HCT116 (cell line): ENCODE data around the gene ERBB4. TPM values are rescaled to one million over a fixed set of nuclear protein-coding genes. Genes with fewer than 3 reads are reported as not detected.

Experiments
- ATAC-seq: fragments of 200-7000 bp; cut with Tn5 transposase; 2 replicates; pipeline ENCODE4 v1.9.1; 2020; ENCODE audit warnings: mild to moderate bottlenecking, moderate library complexity
- BruUV-seq: library from RNA; stranded (reverse); fragments of 400-500 nt; replicated peaks from 2 replicates; lab custom pipeline; 2021; lab: Mats Ljungman, UMichigan
- CTCF ChIA-PET: fragments of 300-600 bp; sonication (Branson Sonifier 250); formaldehyde crosslinking; loops from one replicate; lab custom pipeline; 2021; ENCODE audit warnings: antibody characterized with exemption; lab: Charles Lee
- POLR2A ChIA-PET: fragments of 300-600, 350-600 bp; sonication (Branson Sonifier 250); formaldehyde crosslinking; loops from one replicate; lab custom pipeline; 2021; ENCODE audit warnings: antibody characterized with exemption; lab: Charles Lee
- RAD21 ChIA-PET, 2 experiments: fragments of 300-600 bp; sonication (Branson Sonifier 250); formaldehyde crosslinking; loops; one replicate each; lab custom pipeline; 2023; ENCODE audit warnings: low total read pairs in 2 of 2; ENCODE audit not compliant: uncharacterized antibody in 2 of 2, unreplicated experiment in 2 of 2, low non-redundant PET in 1 of 2; lab: Charles Lee
- DNase-seq: peaks from one replicate; pipeline ENCODE4 v3.0.0-alpha.2; 2010; ENCODE audit warnings: low read depth, low spot score
- H2AFZ ChIP-seq: fragments of 200-600 bp; shearing (Covaris generic), sonication (generic); 2 replicates; pipeline ENCODE4 v1.6.1; 2017; ENCODE audit warnings: low read depth, mixed run types, mixed read lengths, antibody characterized with exemption, low read length; ENCODE audit not compliant: poor library complexity, severe bottlenecking
- H3K27ac ChIP-seq: 2 replicates; pipeline ENCODE4 v1.5.1; 2012; ENCODE audit warnings: low read depth, low read length
- H3K27me3 ChIP-seq: fragments of 200-600 bp; sonication (generic); 2 replicates; pipeline ENCODE4 v1.6.1; 2016; ENCODE audit warnings: mixed run types, low read length, mixed read lengths; ENCODE audit not compliant: insufficient read depth
- H3K36me3 ChIP-seq, 2 experiments: fragments of 200-500 bp in 1 of 2; fragments of 200-600 bp in 1 of 2; sonication (Bioruptor generic) in 1 of 2; sonication (generic) in 1 of 2; 2 replicates each; pipeline versions ENCODE4 v1.5.1 to v1.6.1; 2014 to 2016; ENCODE audit warnings: low read length in 2 of 2, inconsistent platforms in 1 of 2, mixed read lengths in 1 of 2, mixed run types in 1 of 2; ENCODE audit not compliant: insufficient read depth in 2 of 2, control insufficient read depth in 1 of 2
- H3K4me1 ChIP-seq, 2 experiments: fragments of 200-600 bp in 1 of 2; sonication (generic) in 1 of 2; 2 replicates each; pipeline versions ENCODE4 v1.5.1 to v1.6.1; 2012 to 2017; ENCODE audit warnings: low read length in 2 of 2, inconsistent platforms in 1 of 2, mild to moderate bottlenecking in 1 of 2, mixed read lengths in 1 of 2, mixed run types in 1 of 2, moderate library complexity in 1 of 2; ENCODE audit not compliant: insufficient read depth in 2 of 2, control insufficient read depth in 1 of 2
- H3K4me2 ChIP-seq: fragments of 200-600 bp; sonication (generic); 2 replicates; pipeline ENCODE4 v1.6.1; 2017; ENCODE audit warnings: mixed run types, low read length, mixed read lengths
- H3K4me3 ChIP-seq, 2 experiments: fragments of 200-600 bp in 1 of 2; sonication (generic) in 1 of 2; replicated peaks in 1 of 2; 2 replicates each; pipeline ENCODE4 v1.5.1; 2011 to 2016; ENCODE audit warnings: low read length in 2 of 2, control low read depth in 1 of 2, low read depth in 1 of 2, mild to moderate bottlenecking in 1 of 2, mixed read lengths in 1 of 2, mixed run types in 1 of 2
- H3K79me2 ChIP-seq: fragments of 200-600 bp; sonication (generic); 2 replicates; pipeline ENCODE4 v1.6.1; 2017; ENCODE audit warnings: mild to moderate bottlenecking, mixed run types, low read length, moderate library complexity, mixed read lengths; ENCODE audit not compliant: insufficient read depth
- H3K9ac ChIP-seq: fragments of 200-600 bp; sonication (generic); 2 replicates; pipeline ENCODE4 v1.6.1; 2016; ENCODE audit warnings: low read length, mixed read lengths
- H3K9me2 ChIP-seq: fragments of 200-600 bp; sonication (generic), shearing (Covaris generic); 2 replicates; pipeline ENCODE4 v1.6.1; 2017; ENCODE audit warnings: mixed run types, mild to moderate bottlenecking, moderate library complexity; ENCODE audit not compliant: insufficient read depth
- H3K9me3 ChIP-seq, 2 experiments: fragments of 200-500 bp in 1 of 2; fragments of 200-600 bp in 1 of 2; sonication (Bioruptor generic) in 1 of 2; sonication (generic) in 1 of 2; 2 replicates each; pipeline ENCODE4 v1.6.1; 2014 to 2017; ENCODE audit warnings: low read length in 2 of 2, mixed read lengths in 2 of 2, inconsistent platforms in 1 of 2, low read depth in 1 of 2, mild to moderate bottlenecking in 1 of 2, mixed run types in 1 of 2, moderate library complexity in 1 of 2; ENCODE audit not compliant: control insufficient read depth in 1 of 2, insufficient read depth in 1 of 2
- H4K20me1 ChIP-seq: fragments of 200-600 bp; sonication (generic), shearing (Covaris generic); 2 replicates; pipeline ENCODE4 v1.6.1; 2017; ENCODE audit warnings: mixed run types, mild to moderate bottlenecking, moderate library complexity; ENCODE audit not compliant: insufficient read depth
- CBX3 ChIP-seq: IDR thresholded peaks from 2 replicates; pipeline ENCODE4 v1.6.1; 2012; ENCODE audit warnings: low read depth
- CEBPB ChIP-seq: IDR thresholded peaks from 2 replicates; pipeline ENCODE4 v1.6.1; 2012; ENCODE audit warnings: low read depth
- EGR1 ChIP-seq: IDR thresholded peaks from 2 replicates; pipeline ENCODE4 v1.6.1; 2012; ENCODE audit warnings: low read depth
- ELF1 ChIP-seq: IDR thresholded peaks from 2 replicates; pipeline ENCODE4 v1.6.1; 2012; ENCODE audit warnings: low read depth, borderline replicate concordance
- EZH2 ChIP-seq: fragments of 200-600 bp; sonication (generic); IDR thresholded peaks from 2 replicates; pipeline ENCODE4 v1.6.1; 2017; ENCODE audit warnings: antibody characterized with exemption, mixed run types
- EZH2phosphoT487 ChIP-seq: fragments of 200-600 bp; IDR thresholded peaks from 2 replicates; pipeline ENCODE4 v1.6.1; 2018; ENCODE audit warnings: antibody characterized with exemption, borderline replicate concordance
- MAX ChIP-seq: IDR thresholded peaks from 2 replicates; pipeline ENCODE4 v1.6.1; 2012
- POLR2AphosphoS5 ChIP-seq: IDR thresholded peaks from 2 replicates; pipeline ENCODE4 v1.6.1; 2011; ENCODE audit warnings: mild to moderate bottlenecking, low read depth, low read length, moderate library complexity
- RAD21 ChIP-seq: IDR thresholded peaks from 2 replicates; pipeline ENCODE4 v1.6.1; 2012; ENCODE audit warnings: low read depth, mild to moderate bottlenecking
- SIN3A ChIP-seq: IDR thresholded peaks from 2 replicates; pipeline ENCODE4 v1.6.1; 2012; ENCODE audit warnings: low read depth
- SP1 ChIP-seq: IDR thresholded peaks from 2 replicates; pipeline ENCODE4 v1.6.1; 2012; ENCODE audit warnings: low read depth
- SRF ChIP-seq: IDR thresholded peaks from 2 replicates; pipeline ENCODE4 v1.6.1; 2012; ENCODE audit warnings: low read depth
- ZFX ChIP-seq: fragments of 450-650 bp; IDR thresholded peaks from 2 replicates; pipeline ENCODE4 v1.6.1; 2017
- ZNF274 ChIP-seq: fragments of 200-500 bp; sonication (Bioruptor generic); IDR thresholded peaks from 2 replicates; pipeline ENCODE4 v1.6.1; 2014; ENCODE audit warnings: mild to moderate bottlenecking, low read depth, low read length, inconsistent platforms
- intact Hi-C: fragments of 100-400 bp; cut with micrococcal nuclease; formaldehyde crosslinking; loops from 2 replicates; pipeline ENCODE4 v1.10.0; 2022
- total RNA-seq: library from RNA; stranded (reverse); gene quantifications from one replicate; pipeline ENCODE4 v1.2.1, GENCODE V29; 2021; ENCODE audit not compliant: unreplicated experiment
- TF ChIP-seq, protein P1 (sequence below), 3 experiments: fragments of 200-600 bp in 1 of 3; sonication (generic) in 1 of 3; IDR thresholded peaks in 2 of 3; conservative IDR thresholded peaks in 1 of 3; 2 replicates each; pipeline ENCODE4 v1.5.1; 2012 to 2017; ENCODE audit warnings: low read depth in 2 of 3, low read length in 2 of 3, antibody characterized with exemption in 1 of 3, borderline replicate concordance in 1 of 3, control low read depth in 1 of 3, mild to moderate bottlenecking in 1 of 3, mixed read lengths in 1 of 3, mixed run types in 1 of 3, moderate library complexity in 1 of 3; ENCODE audit not compliant: insufficient read depth in 1 of 3
- TF ChIP-seq, protein P2 (sequence below): IDR thresholded peaks from 2 replicates; pipeline ENCODE4 v1.6.1; 2012; ENCODE audit warnings: low read depth
- TF ChIP-seq, protein P3 (sequence below): IDR thresholded peaks from 2 replicates; pipeline ENCODE4 v1.6.1; 2011; ENCODE audit warnings: mild to moderate bottlenecking, low read length, moderate library complexity; ENCODE audit not compliant: insufficient replicate concordance; ENCODE audit errors: extremely low read depth
- TF ChIP-seq, protein P4 (sequence below): IDR thresholded peaks from 2 replicates; pipeline ENCODE4 v1.6.1; 2012

ERBB4 gene
- total RNA-seq, 1 experiment from 2014 or later = 0.10 TPM

DNA sequence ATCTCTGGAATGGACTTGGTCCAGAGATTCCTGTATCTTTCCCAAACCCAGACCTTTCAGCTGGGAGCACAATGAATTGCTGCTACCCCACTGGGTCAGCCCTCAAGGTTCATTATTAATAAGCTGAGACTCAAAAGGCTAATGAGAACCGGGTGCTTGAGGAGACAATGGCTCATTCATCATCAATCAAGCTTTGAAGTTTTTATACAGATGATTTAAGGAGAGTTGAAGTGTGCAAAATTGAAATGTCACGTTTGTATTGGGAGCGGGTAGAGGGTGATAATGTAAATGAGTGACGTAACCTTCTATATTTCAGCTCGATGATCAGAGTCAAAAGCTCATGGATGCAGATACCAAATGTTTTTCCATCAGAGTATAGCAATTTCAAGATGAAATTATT is 744.9 kb downstream of the ERBB4 start:
- Histone ChIP-seq H3K9ac (no peak overlapping the region), H3K36me3 (no peaks in the 10 kb centered on the region), H3K9me2 (no peaks in the 10 kb centered on the region), H3K79me2 (no peaks in the 10 kb centered on the region), H3K27ac (no peak overlapping the region), H3K27me3 (no peaks in the 10 kb centered on the region), H3K9me3 (no peaks in the 10 kb centered on the region), H2AFZ (no peak overlapping the region), H3K4me3 (no peak overlapping the region)
- no TSS peak for BruUV-seq
- CTCF ChIA-PET = no interaction called here
- no peak for DNase-seq
- RAD21 ChIA-PET = no interaction called here
- intact Hi-C loops = no loop called here
- no peak for TF ChIP-seq CBX3
- no peak for TF ChIP-seq EZH2
- TF ChIP-seq, protein P1, sequence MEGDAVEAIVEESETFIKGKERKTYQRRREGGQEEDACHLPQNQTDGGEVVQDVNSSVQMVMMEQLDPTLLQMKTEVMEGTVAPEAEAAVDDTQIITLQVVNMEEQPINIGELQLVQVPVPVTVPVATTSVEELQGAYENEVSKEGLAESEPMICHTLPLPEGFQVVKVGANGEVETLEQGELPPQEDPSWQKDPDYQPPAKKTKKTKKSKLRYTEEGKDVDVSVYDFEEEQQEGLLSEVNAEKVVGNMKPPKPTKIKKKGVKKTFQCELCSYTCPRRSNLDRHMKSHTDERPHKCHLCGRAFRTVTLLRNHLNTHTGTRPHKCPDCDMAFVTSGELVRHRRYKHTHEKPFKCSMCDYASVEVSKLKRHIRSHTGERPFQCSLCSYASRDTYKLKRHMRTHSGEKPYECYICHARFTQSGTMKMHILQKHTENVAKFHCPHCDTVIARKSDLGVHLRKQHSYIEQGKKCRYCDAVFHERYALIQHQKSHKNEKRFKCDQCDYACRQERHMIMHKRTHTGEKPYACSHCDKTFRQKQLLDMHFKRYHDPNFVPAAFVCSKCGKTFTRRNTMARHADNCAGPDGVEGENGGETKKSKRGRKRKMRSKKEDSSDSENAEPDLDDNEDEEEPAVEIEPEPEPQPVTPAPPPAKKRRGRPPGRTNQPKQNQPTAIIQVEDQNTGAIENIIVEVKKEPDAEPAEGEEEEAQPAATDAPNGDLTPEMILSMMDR (IDR thresholded peaks at IDR 0.05 in 2 of 3, conservative IDR thresholded peaks at IDR 0.05 in 1 of 3; ENCODE audit: borderline replicate concordance in 1 of 3, insufficient read depth in 1 of 3, low read depth in 2 of 3, low read length in 2 of 3) = no peak
- no peak for TF ChIP-seq SRF
- TF ChIP-seq POLR2AphosphoS5 = no peak
- TF ChIP-seq EGR1 = no peak
- TF ChIP-seq SP1 = no peak
- TF ChIP-seq ELF1 = no peak
- no peak for TF ChIP-seq EZH2phosphoT487
- TF ChIP-seq RAD21 = no peak
- TF ChIP-seq MAX = no peak
- TF ChIP-seq, protein P2, sequence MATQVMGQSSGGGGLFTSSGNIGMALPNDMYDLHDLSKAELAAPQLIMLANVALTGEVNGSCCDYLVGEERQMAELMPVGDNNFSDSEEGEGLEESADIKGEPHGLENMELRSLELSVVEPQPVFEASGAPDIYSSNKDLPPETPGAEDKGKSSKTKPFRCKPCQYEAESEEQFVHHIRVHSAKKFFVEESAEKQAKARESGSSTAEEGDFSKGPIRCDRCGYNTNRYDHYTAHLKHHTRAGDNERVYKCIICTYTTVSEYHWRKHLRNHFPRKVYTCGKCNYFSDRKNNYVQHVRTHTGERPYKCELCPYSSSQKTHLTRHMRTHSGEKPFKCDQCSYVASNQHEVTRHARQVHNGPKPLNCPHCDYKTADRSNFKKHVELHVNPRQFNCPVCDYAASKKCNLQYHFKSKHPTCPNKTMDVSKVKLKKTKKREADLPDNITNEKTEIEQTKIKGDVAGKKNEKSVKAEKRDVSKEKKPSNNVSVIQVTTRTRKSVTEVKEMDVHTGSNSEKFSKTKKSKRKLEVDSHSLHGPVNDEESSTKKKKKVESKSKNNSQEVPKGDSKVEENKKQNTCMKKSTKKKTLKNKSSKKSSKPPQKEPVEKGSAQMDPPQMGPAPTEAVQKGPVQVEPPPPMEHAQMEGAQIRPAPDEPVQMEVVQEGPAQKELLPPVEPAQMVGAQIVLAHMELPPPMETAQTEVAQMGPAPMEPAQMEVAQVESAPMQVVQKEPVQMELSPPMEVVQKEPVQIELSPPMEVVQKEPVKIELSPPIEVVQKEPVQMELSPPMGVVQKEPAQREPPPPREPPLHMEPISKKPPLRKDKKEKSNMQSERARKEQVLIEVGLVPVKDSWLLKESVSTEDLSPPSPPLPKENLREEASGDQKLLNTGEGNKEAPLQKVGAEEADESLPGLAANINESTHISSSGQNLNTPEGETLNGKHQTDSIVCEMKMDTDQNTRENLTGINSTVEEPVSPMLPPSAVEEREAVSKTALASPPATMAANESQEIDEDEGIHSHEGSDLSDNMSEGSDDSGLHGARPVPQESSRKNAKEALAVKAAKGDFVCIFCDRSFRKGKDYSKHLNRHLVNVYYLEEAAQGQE = no peak
- TF ChIP-seq, protein P3, sequence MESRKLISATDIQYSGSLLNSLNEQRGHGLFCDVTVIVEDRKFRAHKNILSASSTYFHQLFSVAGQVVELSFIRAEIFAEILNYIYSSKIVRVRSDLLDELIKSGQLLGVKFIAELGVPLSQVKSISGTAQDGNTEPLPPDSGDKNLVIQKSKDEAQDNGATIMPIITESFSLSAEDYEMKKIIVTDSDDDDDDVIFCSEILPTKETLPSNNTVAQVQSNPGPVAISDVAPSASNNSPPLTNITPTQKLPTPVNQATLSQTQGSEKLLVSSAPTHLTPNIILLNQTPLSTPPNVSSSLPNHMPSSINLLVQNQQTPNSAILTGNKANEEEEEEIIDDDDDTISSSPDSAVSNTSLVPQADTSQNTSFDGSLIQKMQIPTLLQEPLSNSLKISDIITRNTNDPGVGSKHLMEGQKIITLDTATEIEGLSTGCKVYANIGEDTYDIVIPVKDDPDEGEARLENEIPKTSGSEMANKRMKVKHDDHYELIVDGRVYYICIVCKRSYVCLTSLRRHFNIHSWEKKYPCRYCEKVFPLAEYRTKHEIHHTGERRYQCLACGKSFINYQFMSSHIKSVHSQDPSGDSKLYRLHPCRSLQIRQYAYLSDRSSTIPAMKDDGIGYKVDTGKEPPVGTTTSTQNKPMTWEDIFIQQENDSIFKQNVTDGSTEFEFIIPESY = no peak
- no peak for TF ChIP-seq ZFX
- TF ChIP-seq, protein P4, sequence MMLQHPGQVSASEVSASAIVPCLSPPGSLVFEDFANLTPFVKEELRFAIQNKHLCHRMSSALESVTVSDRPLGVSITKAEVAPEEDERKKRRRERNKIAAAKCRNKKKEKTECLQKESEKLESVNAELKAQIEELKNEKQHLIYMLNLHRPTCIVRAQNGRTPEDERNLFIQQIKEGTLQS = no peak
- TF ChIP-seq SIN3A = no peak
- no peak for TF ChIP-seq ZNF274
- no peak for TF ChIP-seq CEBPB
- TF ChIP-seq, all 23 proteins: peak for 0
- Histone ChIP-seq H3K4me1 (no peaks in the 10 kb centered on the region), H4K20me1 (no peaks in the 10 kb centered on the region), H3K4me2 (no peak overlapping the region)
- ATAC-seq = no peak
- POLR2A ChIA-PET = no interaction called here
